ENCODE measurements around the gene SIAH3. TPM values are rescaled to one million over a fixed set of nuclear protein-coding genes. Genes with fewer than 3 reads are reported as not detected.

SIAH3 gene
- total and polyA plus RNA-seq, 2 experiments from 2014 or later = 0.13 to 0.17 TPM

DNA sequence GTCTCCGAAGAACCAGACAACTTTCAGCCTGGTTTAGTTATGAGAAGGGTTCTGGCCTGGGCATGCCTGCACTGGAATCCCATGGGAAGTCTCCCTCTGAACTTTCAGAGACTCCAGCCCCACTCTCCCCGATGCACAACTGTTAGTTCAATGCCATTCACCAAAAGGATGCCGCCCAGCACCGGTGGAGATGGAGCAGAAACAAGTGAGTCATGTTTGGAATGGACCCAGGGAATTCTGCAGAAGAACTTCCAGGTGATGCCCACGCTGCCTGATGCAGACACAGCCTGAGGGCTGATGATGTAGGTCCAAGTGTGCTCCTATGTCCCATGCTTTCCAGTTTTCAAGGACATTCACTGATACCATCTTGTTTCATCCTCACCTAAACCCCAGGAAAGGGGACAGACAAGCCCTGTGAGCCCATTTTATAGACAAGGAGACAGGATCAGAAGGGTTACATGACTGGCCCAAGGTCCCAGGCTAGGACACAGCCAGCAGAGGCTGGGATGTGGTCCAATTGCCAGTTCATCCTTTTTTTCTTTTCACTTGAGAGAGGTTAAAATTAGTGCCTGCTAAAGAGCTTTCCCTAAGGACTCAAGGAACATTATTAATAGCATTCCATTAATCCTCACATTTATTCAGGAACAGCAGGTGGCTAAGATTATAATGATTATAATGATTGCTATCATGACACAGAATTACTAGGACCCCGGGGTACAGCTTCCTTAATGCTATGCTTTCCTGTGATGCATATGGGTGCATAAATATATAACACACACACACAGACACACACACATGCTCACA, 39.5 kb downstream of the SIAH3 start (continued):
- TF ChIP-seq, protein P1, sequence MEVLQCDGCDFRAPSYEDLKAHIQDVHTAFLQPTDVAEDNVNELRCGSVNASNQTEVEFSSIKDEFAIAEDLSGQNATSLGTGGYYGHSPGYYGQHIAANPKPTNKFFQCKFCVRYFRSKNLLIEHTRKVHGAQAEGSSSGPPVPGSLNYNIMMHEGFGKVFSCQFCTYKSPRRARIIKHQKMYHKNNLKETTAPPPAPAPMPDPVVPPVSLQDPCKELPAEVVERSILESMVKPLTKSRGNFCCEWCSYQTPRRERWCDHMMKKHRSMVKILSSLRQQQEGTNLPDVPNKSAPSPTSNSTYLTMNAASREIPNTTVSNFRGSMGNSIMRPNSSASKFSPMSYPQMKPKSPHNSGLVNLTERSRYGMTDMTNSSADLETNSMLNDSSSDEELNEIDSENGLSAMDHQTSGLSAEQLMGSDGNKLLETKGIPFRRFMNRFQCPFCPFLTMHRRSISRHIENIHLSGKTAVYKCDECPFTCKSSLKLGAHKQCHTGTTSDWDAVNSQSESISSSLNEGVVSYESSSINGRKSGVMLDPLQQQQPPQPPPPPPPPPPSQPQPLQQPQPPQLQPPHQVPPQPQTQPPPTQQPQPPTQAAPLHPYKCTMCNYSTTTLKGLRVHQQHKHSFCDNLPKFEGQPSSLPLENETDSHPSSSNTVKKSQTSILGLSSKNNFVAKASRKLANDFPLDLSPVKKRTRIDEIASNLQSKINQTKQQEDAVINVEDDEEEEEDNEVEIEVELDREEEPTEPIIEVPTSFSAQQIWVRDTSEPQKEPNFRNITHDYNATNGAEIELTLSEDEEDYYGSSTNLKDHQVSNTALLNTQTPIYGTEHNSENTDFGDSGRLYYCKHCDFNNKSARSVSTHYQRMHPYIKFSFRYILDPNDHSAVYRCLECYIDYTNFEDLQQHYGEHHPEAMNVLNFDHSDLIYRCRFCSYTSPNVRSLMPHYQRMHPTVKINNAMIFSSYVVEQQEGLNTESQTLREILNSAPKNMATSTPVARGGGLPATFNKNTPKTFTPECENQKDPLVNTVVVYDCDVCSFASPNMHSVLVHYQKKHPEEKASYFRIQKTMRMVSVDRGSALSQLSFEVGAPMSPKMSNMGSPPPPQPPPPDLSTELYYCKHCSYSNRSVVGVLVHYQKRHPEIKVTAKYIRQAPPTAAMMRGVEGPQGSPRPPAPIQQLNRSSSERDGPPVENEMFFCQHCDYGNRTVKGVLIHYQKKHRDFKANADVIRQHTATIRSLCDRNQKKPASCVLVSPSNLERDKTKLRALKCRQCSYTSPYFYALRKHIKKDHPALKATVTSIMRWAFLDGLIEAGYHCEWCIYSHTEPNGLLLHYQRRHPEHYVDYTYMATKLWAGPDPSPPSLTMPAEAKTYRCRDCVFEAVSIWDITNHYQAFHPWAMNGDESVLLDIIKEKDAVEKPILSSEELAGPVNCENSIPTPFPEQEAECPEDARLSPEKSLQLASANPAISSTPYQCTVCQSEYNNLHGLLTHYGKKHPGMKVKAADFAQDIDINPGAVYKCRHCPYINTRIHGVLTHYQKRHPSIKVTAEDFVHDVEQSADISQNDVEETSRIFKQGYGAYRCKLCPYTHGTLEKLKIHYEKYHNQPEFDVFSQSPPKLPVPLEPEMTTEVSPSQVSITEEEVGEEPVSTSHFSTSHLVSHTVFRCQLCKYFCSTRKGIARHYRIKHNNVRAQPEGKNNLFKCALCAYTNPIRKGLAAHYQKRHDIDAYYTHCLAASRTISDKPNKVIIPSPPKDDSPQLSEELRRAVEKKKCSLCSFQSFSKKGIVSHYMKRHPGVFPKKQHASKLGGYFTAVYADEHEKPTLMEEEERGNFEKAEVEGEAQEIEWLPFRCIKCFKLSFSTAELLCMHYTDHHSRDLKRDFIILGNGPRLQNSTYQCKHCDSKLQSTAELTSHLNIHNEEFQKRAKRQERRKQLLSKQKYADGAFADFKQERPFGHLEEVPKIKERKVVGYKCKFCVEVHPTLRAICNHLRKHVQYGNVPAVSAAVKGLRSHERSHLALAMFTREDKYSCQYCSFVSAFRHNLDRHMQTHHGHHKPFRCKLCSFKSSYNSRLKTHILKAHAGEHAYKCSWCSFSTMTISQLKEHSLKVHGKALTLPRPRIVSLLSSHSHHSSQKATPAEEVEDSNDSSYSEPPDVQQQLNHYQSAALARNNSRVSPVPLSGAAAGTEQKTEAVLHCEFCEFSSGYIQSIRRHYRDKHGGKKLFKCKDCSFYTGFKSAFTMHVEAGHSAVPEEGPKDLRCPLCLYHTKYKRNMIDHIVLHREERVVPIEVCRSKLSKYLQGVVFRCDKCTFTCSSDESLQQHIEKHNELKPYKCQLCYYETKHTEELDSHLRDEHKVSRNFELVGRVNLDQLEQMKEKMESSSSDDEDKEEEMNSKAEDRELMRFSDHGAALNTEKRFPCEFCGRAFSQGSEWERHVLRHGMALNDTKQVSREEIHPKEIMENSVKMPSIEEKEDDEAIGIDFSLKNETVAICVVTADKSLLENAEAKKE (CRISPR knock-in tag; IDR thresholded peaks at IDR 0.05) = no peak
- no peak for TF ChIP-seq POLR2AphosphoS5 (IDR thresholded peaks at IDR 0.05; ENCODE audit: low read depth)
- TF ChIP-seq, protein P2, sequence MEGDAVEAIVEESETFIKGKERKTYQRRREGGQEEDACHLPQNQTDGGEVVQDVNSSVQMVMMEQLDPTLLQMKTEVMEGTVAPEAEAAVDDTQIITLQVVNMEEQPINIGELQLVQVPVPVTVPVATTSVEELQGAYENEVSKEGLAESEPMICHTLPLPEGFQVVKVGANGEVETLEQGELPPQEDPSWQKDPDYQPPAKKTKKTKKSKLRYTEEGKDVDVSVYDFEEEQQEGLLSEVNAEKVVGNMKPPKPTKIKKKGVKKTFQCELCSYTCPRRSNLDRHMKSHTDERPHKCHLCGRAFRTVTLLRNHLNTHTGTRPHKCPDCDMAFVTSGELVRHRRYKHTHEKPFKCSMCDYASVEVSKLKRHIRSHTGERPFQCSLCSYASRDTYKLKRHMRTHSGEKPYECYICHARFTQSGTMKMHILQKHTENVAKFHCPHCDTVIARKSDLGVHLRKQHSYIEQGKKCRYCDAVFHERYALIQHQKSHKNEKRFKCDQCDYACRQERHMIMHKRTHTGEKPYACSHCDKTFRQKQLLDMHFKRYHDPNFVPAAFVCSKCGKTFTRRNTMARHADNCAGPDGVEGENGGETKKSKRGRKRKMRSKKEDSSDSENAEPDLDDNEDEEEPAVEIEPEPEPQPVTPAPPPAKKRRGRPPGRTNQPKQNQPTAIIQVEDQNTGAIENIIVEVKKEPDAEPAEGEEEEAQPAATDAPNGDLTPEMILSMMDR (conservative IDR thresholded peaks at IDR 0.05; ENCODE audit: low read depth in 2 of 2) = no peak
- TF ChIP-seq EZH2 (IDR thresholded peaks at IDR 0.05; ENCODE audit: low read depth, unreplicated experiment) = no peak
- TF ChIP-seq CREB1 (CRISPR knock-in tag; IDR thresholded peaks at IDR 0.05; ENCODE audit: low read depth) = no peak

DNA sequence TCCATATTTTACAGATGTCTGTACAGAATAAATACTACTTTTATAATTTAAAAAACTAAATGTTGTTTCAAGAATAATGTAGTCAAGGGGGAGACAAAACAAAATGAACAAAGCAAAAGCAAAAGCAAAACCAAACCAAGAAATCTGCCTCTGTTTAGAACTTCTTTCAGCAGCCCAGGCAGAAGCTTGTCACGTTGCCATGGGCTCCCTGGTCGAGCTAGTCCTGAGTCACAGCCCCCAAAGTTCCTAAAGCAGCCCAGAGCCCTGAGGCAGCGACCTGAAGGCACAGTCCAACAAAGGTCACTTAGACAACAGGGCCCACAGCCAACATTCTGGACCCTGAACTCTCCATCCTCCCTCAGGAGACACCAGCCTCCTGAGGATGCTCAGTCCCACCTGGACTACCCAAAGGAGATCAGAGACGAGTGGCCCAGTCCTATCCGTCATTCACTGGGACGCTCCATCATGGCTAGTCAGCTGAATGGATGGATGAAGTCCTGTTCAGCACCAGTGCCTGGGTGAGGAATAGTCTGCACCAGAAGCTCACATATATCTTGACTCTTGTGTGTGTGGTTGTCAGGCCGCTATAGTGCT, 41.7 kb downstream of the SIAH3 start:
- DNase-seq (ENCODE audit: low spot score) = no peak
- Mint-ChIP-seq H3K27ac (no peak overlapping the region), H3K9me3 (no peaks in the 10 kb centered on the region; the same call in 2 of the 3 replicates), H3K4me3 (no peak overlapping the region), H3K36me3 (ENCODE audit: low read depth) (no peaks in the 10 kb centered on the region), H3K4me1 (peaks cover 3% of the 10 kb centered on the region; the same call in 2 of the 3 replicates), H3K27me3 (ENCODE audit: insufficient read depth, low read depth, poor library complexity) (peaks cover 3% of the 10 kb centered on the region)
- Histone ChIP-seq H3K4me2 (no peak overlapping the region), H3K4me1 (ENCODE audit: insufficient read depth) (no peaks in the 10 kb centered on the region), H2AFZ (no peak overlapping the region), H3K4me3 (no peak overlapping the region), H3F3A (replicated peaks; ENCODE audit: low read depth) (no peaks in the 10 kb centered on the region), H3K9me2 (ENCODE audit: insufficient read depth) (no peaks in the 10 kb centered on the region), H3K27ac (ENCODE audit: low read depth) (no peak overlapping the region), H3K36me3 (ENCODE audit: insufficient read depth) (no peaks in the 10 kb centered on the region), H3K27me3 (ENCODE audit: insufficient read depth) (no peaks in the 10 kb centered on the region), H4K20me1 (replicated peaks; ENCODE audit: insufficient read depth) (no peaks in the 10 kb centered on the region), H3K79me2 (replicated peaks; ENCODE audit: insufficient read depth) (no peaks in the 10 kb centered on the region)
- ATAC-seq = no peak
- TF ChIP-seq NANOG (IDR thresholded peaks at IDR 0.05; ENCODE audit: borderline replicate concordance) = no peak
- TF ChIP-seq, protein P3, sequence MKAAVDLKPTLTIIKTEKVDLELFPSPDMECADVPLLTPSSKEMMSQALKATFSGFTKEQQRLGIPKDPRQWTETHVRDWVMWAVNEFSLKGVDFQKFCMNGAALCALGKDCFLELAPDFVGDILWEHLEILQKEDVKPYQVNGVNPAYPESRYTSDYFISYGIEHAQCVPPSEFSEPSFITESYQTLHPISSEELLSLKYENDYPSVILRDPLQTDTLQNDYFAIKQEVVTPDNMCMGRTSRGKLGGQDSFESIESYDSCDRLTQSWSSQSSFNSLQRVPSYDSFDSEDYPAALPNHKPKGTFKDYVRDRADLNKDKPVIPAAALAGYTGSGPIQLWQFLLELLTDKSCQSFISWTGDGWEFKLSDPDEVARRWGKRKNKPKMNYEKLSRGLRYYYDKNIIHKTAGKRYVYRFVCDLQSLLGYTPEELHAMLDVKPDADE (IDR thresholded peaks at IDR 0.05) = no peak
- TF ChIP-seq, protein P4, sequence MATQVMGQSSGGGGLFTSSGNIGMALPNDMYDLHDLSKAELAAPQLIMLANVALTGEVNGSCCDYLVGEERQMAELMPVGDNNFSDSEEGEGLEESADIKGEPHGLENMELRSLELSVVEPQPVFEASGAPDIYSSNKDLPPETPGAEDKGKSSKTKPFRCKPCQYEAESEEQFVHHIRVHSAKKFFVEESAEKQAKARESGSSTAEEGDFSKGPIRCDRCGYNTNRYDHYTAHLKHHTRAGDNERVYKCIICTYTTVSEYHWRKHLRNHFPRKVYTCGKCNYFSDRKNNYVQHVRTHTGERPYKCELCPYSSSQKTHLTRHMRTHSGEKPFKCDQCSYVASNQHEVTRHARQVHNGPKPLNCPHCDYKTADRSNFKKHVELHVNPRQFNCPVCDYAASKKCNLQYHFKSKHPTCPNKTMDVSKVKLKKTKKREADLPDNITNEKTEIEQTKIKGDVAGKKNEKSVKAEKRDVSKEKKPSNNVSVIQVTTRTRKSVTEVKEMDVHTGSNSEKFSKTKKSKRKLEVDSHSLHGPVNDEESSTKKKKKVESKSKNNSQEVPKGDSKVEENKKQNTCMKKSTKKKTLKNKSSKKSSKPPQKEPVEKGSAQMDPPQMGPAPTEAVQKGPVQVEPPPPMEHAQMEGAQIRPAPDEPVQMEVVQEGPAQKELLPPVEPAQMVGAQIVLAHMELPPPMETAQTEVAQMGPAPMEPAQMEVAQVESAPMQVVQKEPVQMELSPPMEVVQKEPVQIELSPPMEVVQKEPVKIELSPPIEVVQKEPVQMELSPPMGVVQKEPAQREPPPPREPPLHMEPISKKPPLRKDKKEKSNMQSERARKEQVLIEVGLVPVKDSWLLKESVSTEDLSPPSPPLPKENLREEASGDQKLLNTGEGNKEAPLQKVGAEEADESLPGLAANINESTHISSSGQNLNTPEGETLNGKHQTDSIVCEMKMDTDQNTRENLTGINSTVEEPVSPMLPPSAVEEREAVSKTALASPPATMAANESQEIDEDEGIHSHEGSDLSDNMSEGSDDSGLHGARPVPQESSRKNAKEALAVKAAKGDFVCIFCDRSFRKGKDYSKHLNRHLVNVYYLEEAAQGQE (IDR thresholded peaks at IDR 0.05; ENCODE audit: unreplicated experiment) = no peak

All from GM23338 (cell line).